Fibroblast of mammary gland (primary cell): ENCODE results near the gene TECPR1.
A peak's percentile ranks its signal among the peaks of the same experiment; 100 is the strongest.

ENCODE experiments used
- DNase-seq: peaks from one replicate; pipeline ENCODE4 v3.0.0-alpha.2; 2010; ENCODE audit warnings: low read depth
- H3K4me3 ChIP-seq: 2 replicates; pipeline ENCODE4 v1.5.1; 2011; ENCODE audit warnings: low read depth, mild to moderate bottlenecking, low read length, moderate library complexity; ENCODE audit not compliant: control insufficient read depth
- CTCF ChIP-seq: conservative IDR thresholded peaks from 2 replicates; pipeline ENCODE4 v1.5.1; 2011; ENCODE audit warnings: low read depth, low read length, inconsistent platforms; ENCODE audit not compliant: control insufficient read depth, insufficient read depth

The TECPR1 gene

GRCh38 chr7:98282703-98283102 is 30.7 kb upstream of the TECPR1 start:
- peak overlapping the region; percentile 93 for H3K4me3 ChIP-seq
- no peak for DNase-seq
- TF ChIP-seq CTCF, result no peak

GRCh38 chr7:98281757-98282606 is 29.9 kb upstream of the TECPR1 start:
- TF ChIP-seq CTCF, result no peak
- H3K4me3 ChIP-seq, result peak overlapping the region; percentile 93
- DNase-seq, result no peak

DNA sequence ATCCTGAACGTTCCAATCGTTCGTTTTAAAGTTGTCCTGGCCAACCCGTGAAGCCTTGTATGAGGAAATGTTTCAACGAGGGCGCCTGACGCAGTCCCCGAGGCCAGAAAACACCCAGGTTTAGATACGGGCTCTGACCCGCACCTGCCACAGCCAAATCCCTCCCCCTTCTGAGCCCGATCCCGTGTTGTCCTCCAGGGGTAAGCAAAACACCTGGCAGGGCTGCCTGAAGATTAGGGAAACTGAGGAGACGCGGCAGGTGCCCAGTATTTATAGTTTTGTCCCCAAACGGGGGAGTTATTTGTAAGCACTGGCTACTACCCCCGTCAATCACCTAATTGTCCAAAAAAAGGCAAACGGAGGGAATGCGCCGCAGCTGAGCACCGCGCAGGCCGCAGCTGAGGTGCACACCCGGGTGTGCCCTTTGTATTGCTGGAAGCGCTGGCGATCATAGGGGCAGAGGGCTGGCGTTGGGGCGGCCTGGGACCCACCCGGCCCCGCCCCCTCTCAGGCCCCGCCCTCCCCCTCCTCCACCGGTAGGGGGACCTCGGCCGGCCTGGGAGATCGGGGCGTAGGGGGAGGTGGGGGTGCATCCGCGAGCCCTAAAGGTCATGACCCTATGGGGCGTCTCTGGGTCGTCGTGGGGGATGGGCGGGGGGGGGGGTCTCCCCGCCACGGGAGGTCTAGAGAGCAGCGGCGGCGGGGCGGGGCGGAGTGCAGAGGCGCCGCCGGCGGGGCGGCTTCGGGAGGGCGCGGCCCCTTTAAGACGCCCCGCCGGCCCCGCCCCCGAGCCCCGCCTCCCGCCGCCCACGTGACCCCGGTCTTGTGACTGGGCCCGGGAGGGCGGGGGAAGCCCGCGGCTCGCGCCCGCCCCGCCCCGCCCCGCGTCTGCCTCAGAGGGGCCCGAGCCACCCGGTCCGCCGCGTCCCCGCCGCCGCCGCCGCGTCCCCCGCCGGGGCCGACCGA is 29.0 kb upstream of the TECPR1 start, which contains the start of gene BRI3:
Gene BRI3, plus strand, starts transcription at position 896 of the 966 bp plus-strand sequence. CDS start 110 bp downstream, outside the sequence.
- peak within 1 kb of the TSS; percentile 93 for H3K4me3 ChIP-seq
- TF ChIP-seq CTCF, result no peak
- DNase-seq, result peak; percentile 73

DNA sequence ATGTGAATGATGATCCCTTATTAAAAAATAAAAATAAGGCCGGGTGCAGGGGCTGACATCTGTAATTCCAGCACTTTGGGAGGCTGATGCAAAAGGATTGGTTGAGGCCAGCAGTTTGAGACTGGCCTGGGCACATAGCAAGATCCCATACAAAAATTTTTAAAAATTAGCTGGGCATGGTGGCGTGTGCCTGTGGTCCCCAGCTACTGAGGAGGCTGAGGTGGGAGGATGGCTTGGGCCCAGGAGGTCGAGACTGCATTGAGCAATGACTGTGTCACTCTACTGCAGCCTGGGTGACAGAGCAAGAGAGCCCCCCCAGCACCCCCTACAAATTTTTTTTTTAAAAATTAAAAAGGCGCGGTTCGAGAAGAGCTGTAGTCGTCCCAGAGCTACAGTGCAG is 28.3 kb upstream of the TECPR1 start:
- peak overlapping the region; percentile 55 for H3K4me3 ChIP-seq
- TF ChIP-seq CTCF, result no peak
- no peak for DNase-seq

DNA sequence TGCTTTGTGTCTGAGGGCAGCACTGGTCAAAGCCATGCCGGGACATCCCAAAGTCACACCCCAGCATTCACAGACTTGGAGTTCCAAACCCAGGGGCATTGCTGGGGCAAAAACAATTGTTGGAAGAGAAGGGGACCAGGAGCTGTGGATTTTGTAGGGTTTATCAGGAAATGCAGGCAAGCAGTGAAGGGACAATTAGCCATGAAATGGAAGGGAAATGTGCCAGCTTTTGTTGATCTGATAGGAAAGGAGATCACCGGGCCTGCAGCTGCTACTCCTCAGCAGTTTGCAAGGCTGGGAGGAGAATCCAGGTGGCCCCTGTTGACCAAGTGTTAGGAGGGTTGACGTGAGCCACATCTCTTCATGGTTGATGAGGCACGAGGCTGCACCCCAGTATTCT is 26.9 kb upstream of the TECPR1 start:
- H3K4me3 ChIP-seq, result no peak overlapping the region
- TF ChIP-seq CTCF, result no peak
- DNase-seq, result no peak

DNA sequence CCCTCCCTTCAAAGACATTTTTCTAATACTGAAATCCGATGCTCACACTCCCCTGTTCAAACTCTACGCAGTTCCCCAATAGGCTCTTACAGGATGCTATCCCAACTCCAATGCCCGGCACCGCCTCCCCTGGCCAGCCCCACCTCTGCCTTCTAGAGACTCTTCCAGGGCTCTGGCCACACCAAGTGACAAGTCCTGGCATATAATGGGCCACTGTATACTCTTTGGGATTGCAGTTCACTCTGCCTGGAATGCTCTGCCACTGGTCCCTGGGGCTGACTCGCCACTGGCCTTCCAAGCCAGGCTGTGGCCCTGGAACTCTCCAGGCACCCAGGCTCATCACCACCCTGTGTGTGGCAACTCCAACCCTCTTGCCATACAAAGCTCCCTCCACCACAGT is 26.4 kb upstream of the TECPR1 start:
- no peak for TF ChIP-seq CTCF
- H3K4me3 ChIP-seq, result no peak overlapping the region
- DNase-seq, result no peak
